ENCODE data around the gene TM6SF1.
"Not testable (repeated sequence)": the region's sequence is repeated elsewhere in the genome, so short reads cannot be mapped to it uniquely, and the experiment has no call there.

The TM6SF1 gene

GRCh38 chr15:83118968-83119367 lies 11.5 kb downstream of the TM6SF1 start:
- no peak for DNase-seq

GRCh38 chr15:83119968-83120581 lies 12.6 kb downstream of the TM6SF1 start:
- DNase-seq: no peak

GRCh38 chr15:83123529-83123928 lies 16.1 kb downstream of the TM6SF1 start:
- no peak for DNase-seq

- DNase-seq: no peak
Measured at GRCh38 chr15:83127547-83128150, 20.2 kb downstream of the TM6SF1 start.

GRCh38 chr15:83129791-83130190 lies 22.3 kb downstream of the TM6SF1 start:
- DNase-seq: no peak

- no peak for DNase-seq
Measured at GRCh38 chr15:83132861-83133523, 25.5 kb downstream of the TM6SF1 start.

- not testable (repeated sequence) for DNase-seq
Measured at GRCh38 chr15:83142151-83142550, 34.7 kb downstream of the TM6SF1 start.

GRCh38 chr15:83144771-83145170 lies 37.3 kb downstream of the TM6SF1 start:
- no peak for DNase-seq

- DNase-seq: no peak
Measured at GRCh38 chr15:83153288-83153687, 45.8 kb downstream of the TM6SF1 start.

GRCh38 chr15:83155942-83156341 lies 48.5 kb downstream of the TM6SF1 start:
- DNase-seq: no peak

GRCh38 chr15:83158393-83158792 lies 50.9 kb downstream of the TM6SF1 start:
- DNase-seq: no peak

- no peak for DNase-seq
Measured at GRCh38 chr15:83160741-83161140, 53.3 kb downstream of the TM6SF1 start.

- DNase-seq: no peak
Measured at GRCh38 chr15:83163032-83163431, 55.6 kb downstream of the TM6SF1 start.

GRCh38 chr15:83164111-83164770 lies 56.8 kb downstream of the TM6SF1 start:
- DNase-seq: no peak

- no peak for DNase-seq
Measured at GRCh38 chr15:83164771-83165404, 57.4 kb downstream of the TM6SF1 start.

GRCh38 chr15:83166218-83166617 lies 58.8 kb downstream of the TM6SF1 start:
- DNase-seq: no peak

- no peak for DNase-seq
Measured at GRCh38 chr15:83166830-83167229, 59.4 kb downstream of the TM6SF1 start.

- not testable (repeated sequence) for DNase-seq
Measured at GRCh38 chr15:83169576-83169975, 62.1 kb downstream of the TM6SF1 start.

GRCh38 chr15:83170474-83171165 lies 63.2 kb downstream of the TM6SF1 start:
- no peak for DNase-seq

- DNase-seq: no peak
Measured at GRCh38 chr15:83174891-83175290, 67.4 kb downstream of the TM6SF1 start.

- no peak for DNase-seq
Measured at GRCh38 chr15:83178390-83178789, 70.9 kb downstream of the TM6SF1 start.

GRCh38 chr15:83178869-83179325 lies 71.5 kb downstream of the TM6SF1 start:
- DNase-seq: no peak

- DNase-seq: no peak
Measured at GRCh38 chr15:83185561-83185960, 78.1 kb downstream of the TM6SF1 start.
